Measurements from ENCODE around the gene MRPL38.

MRPL38 gene

GRCh38 chr17:75850928-75851692 is 53.6 kb downstream of the MRPL38 start:
- DNase-seq: no peak

- no peak for DNase-seq
Measured at GRCh38 chr17:75849724-75850123, 55.0 kb downstream of the MRPL38 start.

- DNase-seq: no peak
Measured at GRCh38 chr17:75849279-75849646, 55.4 kb downstream of the MRPL38 start.

Measured in bone marrow (tissue), 2 donors.